GM21786 (cell line): Measurements from ENCODE around the gene OPN5.

Experiments
- ATAC-seq: cut with Tn5 transposase; IDR thresholded peaks from one replicate; pipeline ENCODE4 v1.9.1; 2021; ENCODE audit not compliant: unreplicated experiment

OPN5 gene

DNA sequence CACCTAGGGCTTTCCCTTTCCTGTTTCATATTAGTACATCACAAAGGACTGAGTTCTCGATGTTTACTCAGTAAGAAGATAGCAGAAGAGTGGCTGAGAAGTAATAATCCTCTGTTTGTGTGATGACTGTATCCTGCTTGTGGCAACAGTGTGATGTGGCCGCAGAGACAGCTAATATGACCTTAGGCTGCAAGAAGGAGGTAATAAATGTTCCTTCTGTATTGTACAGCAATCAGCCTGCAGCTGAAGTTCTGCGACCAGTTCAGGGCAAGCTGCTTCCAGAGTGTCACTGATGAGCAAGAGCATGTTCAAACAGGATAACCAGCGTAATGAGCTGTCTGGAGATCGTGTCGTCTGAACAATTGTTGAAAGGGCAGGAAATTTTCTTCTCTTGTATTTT is 70.9 kb downstream of the OPN5 start:
- no peak for ATAC-seq

DNA sequence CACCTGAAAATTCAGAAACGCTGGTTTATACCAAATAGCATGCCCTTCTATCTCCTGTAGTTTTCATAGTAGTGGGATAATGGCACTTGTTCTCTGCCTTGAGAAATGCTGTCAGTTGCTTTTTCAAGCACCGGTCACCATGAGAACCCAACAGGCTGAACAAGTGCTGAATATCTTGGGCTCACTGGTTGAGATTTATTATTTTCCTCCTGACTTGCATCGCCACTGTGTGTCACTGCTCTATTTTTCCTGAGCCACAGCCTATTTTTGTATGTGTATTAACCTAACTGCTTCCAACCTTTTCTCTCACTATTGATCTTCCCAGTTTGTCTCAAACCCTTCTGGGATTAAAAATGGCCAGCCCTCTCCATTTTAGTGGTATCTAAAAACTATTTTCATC is 71.9 kb downstream of the OPN5 start:
- ATAC-seq, result no peak

DNA sequence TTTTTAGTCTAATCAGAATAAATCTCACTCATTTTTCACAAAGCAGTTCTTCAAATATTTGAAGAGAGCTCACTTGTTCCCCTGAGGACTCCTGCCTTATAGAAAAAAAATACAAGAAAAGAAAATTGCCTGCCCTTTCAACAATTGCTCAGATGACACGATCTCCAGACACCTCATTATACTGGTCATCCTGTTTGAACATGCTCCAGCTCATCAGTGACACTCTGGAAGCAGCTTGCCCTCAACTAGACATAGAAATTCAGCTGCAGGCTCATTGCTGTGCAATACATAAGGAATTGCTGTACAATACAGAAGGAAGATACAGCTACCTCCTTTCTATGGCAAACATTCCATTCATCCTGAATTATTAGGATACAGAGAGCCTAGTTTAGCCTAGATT is 73.1 kb downstream of the OPN5 start:
- no peak for ATAC-seq

DNA sequence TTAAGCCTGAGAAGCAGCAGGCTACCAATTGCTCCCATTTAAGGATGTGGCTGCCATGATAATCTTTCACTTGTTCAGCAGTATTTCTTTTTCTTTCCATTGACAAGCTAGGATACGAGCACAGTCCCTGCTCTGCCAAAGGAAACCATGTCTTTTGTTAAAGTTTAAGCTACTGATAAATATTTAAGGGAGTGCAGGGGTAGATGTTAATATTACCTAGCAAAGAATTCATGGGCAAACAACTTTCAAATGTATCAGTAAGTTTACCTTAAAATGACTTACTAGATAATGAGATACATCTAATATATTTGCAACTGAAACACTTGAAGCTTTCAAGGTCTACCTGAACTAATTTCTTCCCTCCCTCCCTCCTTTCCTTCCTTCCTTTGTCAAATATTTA is 77.3 kb downstream of the OPN5 start:
- ATAC-seq, result no peak

DNA sequence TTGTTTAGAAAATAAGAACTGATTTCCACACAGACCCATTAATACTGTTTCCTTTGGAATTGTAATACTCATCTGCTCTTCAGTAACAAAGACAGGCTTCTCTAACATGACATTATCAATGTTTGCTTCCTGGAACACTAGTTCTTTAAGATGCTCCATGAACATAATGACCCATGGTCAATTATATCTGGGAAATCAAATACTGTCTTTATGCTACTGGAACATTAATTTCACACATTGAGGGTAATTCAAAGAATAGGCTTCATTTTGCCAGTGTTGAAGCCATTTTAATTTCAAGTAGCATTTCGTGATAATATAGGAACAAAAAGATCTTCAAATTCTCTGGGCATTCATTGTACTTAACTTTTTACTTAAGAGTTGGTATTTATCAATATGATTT is 80.9 kb downstream of the OPN5 start:
- no peak for ATAC-seq

DNA sequence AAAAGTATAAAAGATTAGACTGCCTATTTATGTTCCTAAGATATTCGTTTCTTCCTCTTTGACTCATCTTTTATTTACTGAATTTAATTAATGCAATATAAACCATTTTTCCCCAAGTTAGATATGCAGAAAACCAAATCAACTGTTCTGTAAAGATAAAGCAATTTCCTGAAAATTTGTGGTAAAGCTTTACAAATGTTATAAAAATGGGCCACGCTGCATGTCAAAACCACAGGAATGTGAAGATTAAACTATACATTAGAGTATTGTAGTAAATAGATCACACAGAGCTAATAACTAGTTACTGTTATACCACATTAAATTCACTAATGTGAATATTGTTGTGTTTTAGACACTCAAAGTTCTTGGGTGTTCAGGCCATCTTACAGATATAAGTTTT is 83.4 kb downstream of the OPN5 start:
- no peak for ATAC-seq

DNA sequence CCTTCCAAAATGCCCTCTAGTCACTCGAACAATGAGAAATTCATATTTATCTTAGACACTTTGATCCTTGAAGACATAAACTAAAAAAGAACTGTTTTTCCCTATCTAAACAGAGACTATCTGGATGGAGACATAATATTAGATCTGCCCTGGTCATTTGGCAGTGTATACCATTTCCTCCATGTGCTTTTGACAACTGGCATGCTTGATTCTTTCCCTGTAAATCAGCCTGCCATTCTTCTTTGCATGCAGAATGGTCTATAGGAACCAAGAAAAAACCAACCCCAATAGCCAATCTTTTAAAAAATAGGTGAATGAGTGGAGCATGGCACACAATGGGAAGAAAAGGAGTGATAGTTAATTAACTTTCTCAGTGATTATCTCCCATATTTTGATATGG is 93.8 kb downstream of the OPN5 start:
- ATAC-seq, result no peak
